IPS DF 6.9 (cell line): Measurements from ENCODE around the gene KLF16.

ENCODE experiments used
- DNase-seq: peaks from one replicate; pipeline ENCODE4 v3.0.0-alpha.2; 2013; ENCODE audit warnings: low read depth, low spot score
- H3K27ac ChIP-seq: one replicate; pipeline ENCODE4 v1.5.1; 2013; ENCODE audit warnings: low read length, control low read depth
- H3K27me3 ChIP-seq: 2 replicates; pipeline ENCODE4 v1.6.1; 2013; ENCODE audit warnings: mild to moderate bottlenecking, low read length; ENCODE audit not compliant: control insufficient read depth, insufficient read depth
- H3K36me3 ChIP-seq: 2 replicates; pipeline ENCODE4 v1.6.1; 2013; ENCODE audit warnings: low read length; ENCODE audit not compliant: control insufficient read depth, insufficient read depth
- H3K4me1 ChIP-seq: 2 replicates; pipeline ENCODE4 v1.6.1; 2013; ENCODE audit warnings: low read length; ENCODE audit not compliant: control insufficient read depth, insufficient read depth
- H3K4me3 ChIP-seq: 2 replicates; pipeline ENCODE4 v1.5.1; 2013; ENCODE audit warnings: mild to moderate bottlenecking, low read length
- H3K9me3 ChIP-seq: 2 replicates; pipeline ENCODE4 v1.6.1; 2013; ENCODE audit warnings: low read length, inconsistent platforms; ENCODE audit not compliant: control insufficient read depth, insufficient read depth
- WGBS: extraction: QIAGEN DNeasy Blood & Tissue Kit; methylation state at CpG from one replicate; pipeline ENCODE4 v1.1.7; 2013; ENCODE audit warnings: mixed read lengths, missing lambda C conversion rate; ENCODE audit not compliant: insufficient read length, insufficient coverage; 5-methylcytosine and 5-hydroxymethylcytosine counted together

KLF16 gene

DNA sequence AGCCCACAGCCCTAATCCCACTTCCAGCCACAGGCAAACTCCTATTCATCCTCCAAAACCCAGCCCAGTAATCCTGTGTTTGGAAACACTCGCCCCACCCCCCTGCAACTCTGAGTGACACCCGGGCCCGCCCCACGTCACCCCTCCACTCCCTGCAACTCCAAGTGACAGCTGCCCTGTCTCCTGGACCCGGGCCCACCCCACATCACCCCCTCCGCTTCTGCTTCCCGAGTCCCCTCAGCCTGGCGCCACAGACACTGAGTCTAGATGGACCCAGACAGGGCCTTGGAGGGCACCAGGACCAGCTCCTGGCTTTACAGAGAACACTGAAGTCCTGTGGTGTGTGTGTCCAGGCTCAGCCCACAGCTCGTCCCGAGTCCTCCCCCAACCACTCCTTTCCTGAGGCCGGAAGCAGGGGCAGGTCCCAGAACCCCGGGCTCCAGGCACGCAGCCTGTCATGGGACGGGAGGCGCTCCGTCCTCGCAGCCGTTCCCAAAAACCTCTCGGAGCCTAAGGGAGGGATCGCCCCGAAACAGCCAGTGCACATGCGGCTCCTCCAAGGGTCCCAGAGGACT is 22.8 kb downstream of the KLF16 start:
- H3K4me3 ChIP-seq = no peak overlapping the region
- WGBS = no CpG with 5 or more reads among the region's 22 CpGs
- H3K27ac ChIP-seq = no peak overlapping the region
- no peaks in the 10 kb centered on the region for H3K9me3 ChIP-seq
- no peaks in the 10 kb centered on the region; the same call in 1 of the 2 replicates for H3K36me3 ChIP-seq
- H3K4me1 ChIP-seq = peaks cover 1% of the 10 kb centered on the region; the same call in 1 of the 2 replicates
- no peak for DNase-seq
- no peaks in the 10 kb centered on the region for H3K27me3 ChIP-seq

DNA sequence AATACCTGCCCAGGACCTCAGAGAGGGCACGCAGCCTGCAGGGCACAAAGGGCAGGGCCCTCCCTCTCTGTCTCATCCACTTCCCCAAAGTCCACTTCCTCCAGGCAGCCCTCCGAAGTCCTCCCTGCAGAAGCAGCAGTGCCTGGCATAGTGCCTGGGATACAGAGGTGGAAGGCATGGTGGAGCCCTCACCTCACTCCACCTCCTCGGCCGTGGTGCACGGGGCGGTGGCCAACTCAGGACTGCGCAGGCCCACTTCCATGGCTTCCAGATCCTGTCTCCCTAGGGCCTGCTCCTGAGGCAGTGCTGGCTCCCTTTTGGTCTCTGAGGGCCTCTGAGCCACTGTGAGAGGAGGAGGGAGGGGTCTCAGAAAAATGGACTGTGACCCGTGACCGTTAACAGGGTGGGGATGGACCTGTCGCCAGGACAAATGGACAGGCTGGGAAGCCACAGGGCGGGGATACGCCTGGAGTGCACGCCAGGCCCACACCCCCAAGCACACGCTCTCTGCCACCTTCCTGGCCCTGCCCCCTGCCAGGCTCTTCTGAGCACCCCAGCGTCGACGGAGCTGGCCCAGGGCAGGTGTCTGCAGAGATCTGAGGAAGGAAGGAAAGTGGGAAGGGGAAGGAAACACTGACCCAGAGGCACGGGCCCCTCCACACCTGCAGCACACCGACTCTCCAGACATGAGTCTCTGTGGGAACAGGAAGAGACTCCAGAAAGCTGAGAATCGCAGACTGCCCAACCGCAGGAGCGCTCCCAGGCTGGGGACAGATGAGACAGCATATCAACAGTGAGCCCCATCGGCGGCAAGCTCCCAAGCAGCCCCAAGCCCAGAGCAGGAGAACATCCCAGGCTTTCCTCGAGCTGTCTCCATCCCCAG is 23.5 kb downstream of the KLF16 start:
- Histone ChIP-seq H3K4me1 (peaks cover 1% of the 10 kb centered on the region; the same call in 1 of the 2 replicates), H3K4me3 (no peak overlapping the region), H3K27ac (no peak overlapping the region), H3K36me3 (no peaks in the 10 kb centered on the region; the same call in 1 of the 2 replicates), H3K9me3 (no peaks in the 10 kb centered on the region), H3K27me3 (no peaks in the 10 kb centered on the region)
- WGBS = no CpG with 5 or more reads among the region's 25 CpGs
- DNase-seq = no peak

DNA sequence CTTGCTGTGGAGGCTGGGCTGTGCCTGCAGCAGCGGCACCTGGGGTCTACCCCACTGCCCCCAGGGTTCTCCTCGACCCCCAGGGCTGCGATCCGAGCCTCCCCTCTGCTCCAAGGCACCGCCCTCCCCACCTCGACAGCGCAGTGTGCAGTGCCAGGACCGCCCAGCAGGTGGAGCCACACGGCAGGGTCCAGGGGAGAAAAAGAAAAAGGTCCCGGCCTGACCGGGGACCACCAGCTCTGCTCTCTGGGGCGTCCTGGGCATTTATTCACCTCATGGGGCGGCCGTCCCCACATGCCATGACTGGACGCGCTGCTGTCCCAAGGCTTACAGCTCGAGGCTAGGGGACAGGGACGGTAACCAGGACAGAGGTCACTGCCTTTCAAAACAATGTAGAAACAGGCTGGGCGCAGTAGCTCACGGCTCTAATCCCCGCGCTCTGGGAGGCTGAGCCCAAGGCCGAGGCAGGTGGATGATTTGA is 25.7 kb downstream of the KLF16 start:
- no CpG with 5 or more reads among the region's 23 CpGs for WGBS
- no peak for DNase-seq

DNA sequence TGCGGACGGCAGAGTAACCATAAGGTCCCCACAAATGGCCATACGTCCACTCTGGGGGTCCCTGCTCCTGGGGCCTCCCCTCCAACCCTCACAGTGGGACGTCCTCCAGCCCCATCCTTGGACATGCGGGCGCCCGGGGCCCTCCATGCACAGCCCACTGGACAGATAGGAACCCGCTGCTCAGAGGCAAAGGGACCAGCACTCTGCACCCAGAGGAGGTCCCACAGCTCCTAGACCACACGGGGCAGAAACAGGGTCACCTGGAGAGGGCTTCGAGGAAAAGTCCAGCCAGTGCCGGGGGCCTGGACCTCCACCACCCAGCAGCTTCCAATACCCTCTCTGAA is 26.2 kb downstream of the KLF16 start:
- no peak overlapping the region for H3K27ac ChIP-seq
- no peak for DNase-seq
- H3K27me3 ChIP-seq = no peaks in the 10 kb centered on the region
- no CpG with 5 or more reads among the region's 11 CpGs for WGBS
- H3K36me3 ChIP-seq = no peaks in the 10 kb centered on the region; the same call in 1 of the 2 replicates
- peaks cover 1% of the 10 kb centered on the region; the same call in 1 of the 2 replicates for H3K4me1 ChIP-seq
- H3K9me3 ChIP-seq = no peaks in the 10 kb centered on the region
- no peak overlapping the region for H3K4me3 ChIP-seq

More for the DNA sequence above, 25.7 kb downstream of the KLF16 start:
- no peaks in the 10 kb centered on the region; the same call in 1 of the 2 replicates for H3K36me3 ChIP-seq
- H3K4me3 ChIP-seq = no peak overlapping the region
- no peaks in the 10 kb centered on the region for H3K27me3 ChIP-seq
- peaks cover 1% of the 10 kb centered on the region; the same call in 1 of the 2 replicates for H3K4me1 ChIP-seq
- no peak overlapping the region for H3K27ac ChIP-seq
- no peaks in the 10 kb centered on the region for H3K9me3 ChIP-seq

DNA sequence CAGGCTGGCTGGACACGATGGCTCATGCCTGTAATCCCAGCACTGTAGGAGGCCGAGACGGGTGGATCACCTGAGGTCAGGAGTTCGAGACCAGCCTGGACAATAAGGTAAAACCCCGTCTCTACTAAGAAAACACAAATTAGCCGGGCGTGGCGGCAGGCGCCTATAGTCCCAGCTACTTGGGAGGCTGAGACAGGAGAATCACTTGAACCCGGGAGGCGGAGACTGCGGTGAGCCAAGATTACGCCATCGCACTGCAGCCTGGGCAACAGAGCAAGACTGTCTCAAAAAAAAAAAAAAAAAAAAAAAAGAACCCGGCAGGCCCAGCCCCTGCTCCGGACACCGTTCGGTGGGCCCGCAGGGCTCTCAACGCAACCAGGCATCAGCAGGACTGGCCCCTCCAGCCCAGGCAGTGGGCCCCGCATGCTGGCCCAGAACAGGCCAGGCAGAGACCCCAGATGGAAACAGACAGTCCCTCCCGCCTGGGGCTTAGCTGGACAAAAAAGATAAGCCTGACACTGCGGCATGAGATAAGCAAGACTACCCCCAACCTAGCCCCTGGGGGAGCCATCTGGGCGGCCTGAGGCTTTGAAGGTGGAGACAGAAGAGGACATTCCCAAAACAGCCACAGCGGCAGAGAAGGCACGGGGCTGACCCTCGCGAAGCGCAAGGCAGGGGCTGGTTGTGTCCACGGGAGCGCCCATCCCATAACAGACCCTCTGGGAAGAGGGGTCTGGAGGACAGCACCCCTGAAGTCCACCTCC is 26.7 kb downstream of the KLF16 start:
- no peak for DNase-seq
- H3K36me3 ChIP-seq = no peaks in the 10 kb centered on the region; the same call in 1 of the 2 replicates

DNA sequence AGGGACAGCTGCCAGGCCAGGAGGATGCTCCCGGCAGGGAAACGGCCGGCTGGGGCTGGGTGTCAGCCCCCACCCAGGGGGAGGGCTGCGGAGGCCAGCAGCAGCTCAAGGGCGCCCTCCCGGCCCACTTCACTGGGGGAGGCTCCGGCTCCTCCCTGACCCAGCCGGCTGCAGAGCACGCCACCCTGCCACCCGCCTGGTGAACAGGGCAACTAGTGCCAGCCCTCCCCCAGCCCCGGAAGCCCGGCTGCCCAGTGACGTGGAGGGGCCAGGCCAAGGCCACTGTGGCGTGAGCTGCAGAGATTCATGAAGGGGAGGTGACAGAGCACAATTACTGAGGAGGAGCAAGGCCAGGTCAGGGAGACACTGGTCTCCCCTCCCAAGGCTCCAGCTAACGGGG is 29.8 kb downstream of the KLF16 start:
- WGBS = no CpG with 5 or more reads among the region's 15 CpGs
- no peaks in the 10 kb centered on the region for H3K27me3 ChIP-seq
- peaks cover 1% of the 10 kb centered on the region; the same call in 1 of the 2 replicates for H3K4me1 ChIP-seq
- no peak for DNase-seq
- no peaks in the 10 kb centered on the region for H3K36me3 ChIP-seq
- H3K27ac ChIP-seq = no peak overlapping the region
- no peaks in the 10 kb centered on the region for H3K9me3 ChIP-seq
- no peak overlapping the region for H3K4me3 ChIP-seq

More for the DNA sequence above, 26.7 kb downstream of the KLF16 start:
- WGBS = no CpG with 5 or more reads among the region's 31 CpGs
- Histone ChIP-seq H3K4me1 (peaks cover 1% of the 10 kb centered on the region; the same call in 1 of the 2 replicates), H3K27ac (no peak overlapping the region), H3K9me3 (no peaks in the 10 kb centered on the region), H3K4me3 (no peak overlapping the region), H3K27me3 (no peaks in the 10 kb centered on the region)

DNA sequence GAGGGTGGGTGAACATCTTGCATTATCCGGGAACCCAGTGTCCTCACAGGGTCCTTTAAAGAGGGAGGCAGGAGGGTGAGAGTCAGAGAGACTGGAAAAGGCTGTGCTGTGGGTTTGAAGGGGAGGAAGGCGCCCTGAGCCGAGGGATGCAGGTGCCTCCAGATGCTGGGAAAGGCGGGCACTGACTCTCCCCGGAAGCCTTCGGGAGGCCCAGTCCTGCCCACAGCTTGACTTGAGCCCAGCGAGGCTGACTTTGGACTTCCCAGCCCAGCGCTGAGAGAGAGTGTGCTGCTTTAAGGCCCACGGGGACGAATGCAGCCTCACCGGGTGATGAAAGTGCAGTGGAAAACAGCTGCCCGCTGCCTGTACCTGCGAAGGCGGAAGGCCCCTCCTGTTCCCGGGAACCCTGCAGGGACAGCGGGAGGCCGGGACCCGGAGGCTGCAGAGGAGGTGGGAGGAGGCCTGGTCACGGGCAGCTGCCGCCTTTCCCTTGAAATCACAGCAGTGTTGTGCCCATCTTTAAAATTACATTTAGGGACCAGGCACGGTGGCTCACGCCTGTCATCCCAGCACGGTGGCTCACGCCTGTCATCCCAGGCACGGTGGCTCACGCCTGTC is 31.2 kb downstream of the KLF16 start:
- H3K27me3 ChIP-seq = no peaks in the 10 kb centered on the region
- no peak overlapping the region for H3K4me3 ChIP-seq
- H3K9me3 ChIP-seq = no peaks in the 10 kb centered on the region
- H3K27ac ChIP-seq = no peak overlapping the region
- H3K36me3 ChIP-seq = peaks cover 4% of the 10 kb centered on the region; the same call in 1 of the 2 replicates
- DNase-seq = no peak
- WGBS = no CpG with 5 or more reads among the region's 26 CpGs
- no peaks in the 10 kb centered on the region; the same call in 1 of the 2 replicates for H3K4me1 ChIP-seq

DNA sequence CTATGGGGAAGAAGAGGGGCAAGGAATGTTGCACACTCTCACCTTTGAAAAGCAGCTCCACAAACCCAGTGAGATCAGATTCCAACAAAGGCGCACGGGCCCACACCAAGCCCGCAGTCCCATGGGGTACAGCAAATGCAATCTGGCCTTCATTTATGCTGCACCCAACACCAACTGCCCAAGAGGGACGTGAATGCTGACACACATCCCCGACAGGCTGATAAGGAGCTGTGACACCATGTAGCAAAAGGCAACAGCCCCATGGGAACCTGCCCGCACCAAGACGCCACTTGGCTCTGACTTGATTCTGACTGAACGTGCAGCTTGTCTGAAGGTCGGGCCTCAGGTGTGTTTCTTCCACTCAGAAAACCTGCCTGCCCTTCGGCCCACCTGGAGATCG is 32.4 kb downstream of the KLF16 start:
- H3K36me3 ChIP-seq = peaks cover 4% of the 10 kb centered on the region; the same call in 1 of the 2 replicates
- H3K27me3 ChIP-seq = no peaks in the 10 kb centered on the region
- no peaks in the 10 kb centered on the region for H3K9me3 ChIP-seq
- H3K4me1 ChIP-seq = peaks cover 3% of the 10 kb centered on the region; the same call in 1 of the 2 replicates
- no peak overlapping the region for H3K4me3 ChIP-seq
- WGBS = no CpG with 5 or more reads among the region's 11 CpGs
- no peak for DNase-seq
- no peak overlapping the region for H3K27ac ChIP-seq

DNA sequence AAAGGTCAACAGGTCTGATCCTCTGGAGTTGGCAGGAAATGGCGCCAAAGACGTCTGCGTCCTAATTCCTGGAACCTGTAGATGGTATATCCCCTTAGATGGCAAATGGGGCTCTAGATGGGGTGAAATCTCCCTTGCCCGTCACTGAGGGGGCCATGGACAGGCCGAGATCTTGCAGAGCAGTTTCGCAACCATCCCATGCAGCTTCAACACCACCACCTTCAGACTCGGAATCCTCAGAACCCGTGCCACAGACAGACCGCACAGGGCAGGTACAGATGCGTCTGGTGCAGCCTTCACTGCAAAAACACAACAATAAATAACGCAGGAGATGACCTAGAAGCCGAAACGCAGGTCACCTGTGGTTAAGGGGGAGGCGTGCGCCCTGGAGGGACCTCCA is 32.8 kb downstream of the KLF16 start:
- no peaks in the 10 kb centered on the region for H3K27me3 ChIP-seq
- H3K4me1 ChIP-seq = peaks cover 3% of the 10 kb centered on the region; the same call in 1 of the 2 replicates
- no peak overlapping the region for H3K27ac ChIP-seq
- no peak for DNase-seq
- WGBS = no CpG with 5 or more reads among the region's 15 CpGs
- H3K9me3 ChIP-seq = no peaks in the 10 kb centered on the region
- peaks cover 7% of the 10 kb centered on the region; the same call in 1 of the 2 replicates for H3K36me3 ChIP-seq
- no peak overlapping the region for H3K4me3 ChIP-seq
